RWPE1 (cell line): ENCODE data around the gene TRABD2A.
A peak's percentile ranks its signal among the peaks of the same experiment; 100 is the strongest.

Experiments
- CTCF ChIA-PET: fragments of 350-600 bp; sonication (Branson Sonifier 250); formaldehyde crosslinking; extraction: SDS; loops from one replicate; lab custom pipeline; 2021; lab: Yijun Ruan, JAX
- POLR2A ChIA-PET: fragments of 400-600 bp; formaldehyde crosslinking; extraction: SDS; loops from one replicate; lab custom pipeline; 2020; ENCODE audit warnings: antibody characterized with exemption; ENCODE audit not compliant: low non-redundant PET; lab: Yijun Ruan, JAX
- DNase-seq: peaks from one replicate; pipeline ENCODE4 v3.0.0; 2012; ENCODE audit warnings: low spot score
- H3K27ac ChIP-seq: fragments of 450-650 bp; 2 replicates; pipeline ENCODE4 v1.5.1; 2017
- CTCF ChIP-seq: fragments of 450-650 bp; conservative IDR thresholded peaks from 2 replicates; pipeline ENCODE4 v1.5.1; 2017; ENCODE audit warnings: low read depth, mild to moderate bottlenecking

TRABD2A gene

GRCh38 chr2:84911135-84911678, 30.3 kb upstream of the TRABD2A start:
- no peak for TF ChIP-seq CTCF
- ChIA-PET CTCF (interaction anchor here (0.5 kb wide), 1 partner anchor 57 kb away, joined by 3 read pairs; no protein-coding TSS in a partner anchor), POLR2A (no interaction called here)
- no peak overlapping the region for H3K27ac ChIP-seq
- no peak for DNase-seq

- no peak for TF ChIP-seq CTCF
- DNase-seq: no peak
- H3K27ac ChIP-seq: no peak overlapping the region
- POLR2A ChIA-PET: no interaction called here
- CTCF ChIA-PET: interaction anchor here (2.5 kb wide), 1 partner anchor 17 kb away, joined by 16 read pairs; no protein-coding TSS in a partner anchor
These were observed 28.2 kb upstream of the TRABD2A start for GRCh38 chr2:84908948-84909713.

GRCh38 chr2:84906900-84907714, 26.2 kb upstream of the TRABD2A start:
- no peak for TF ChIP-seq CTCF
- peak; percentile 90 for DNase-seq
- ChIA-PET POLR2A (interaction anchor here (0.7 to 2.1 kb wide), 6 partner anchors 11 to 108 kb away, joined by 3 to 15 read pairs (median 4); no protein-coding TSS in a partner anchor), CTCF (interaction anchor here (0.6 to 2.5 kb wide), 2 partner anchors 11 to 19 kb away, joined by 4 to 16 read pairs; no protein-coding TSS in a partner anchor)
- H3K27ac ChIP-seq: peak overlapping the region; percentile 99

- TF ChIP-seq CTCF: no peak
- ChIA-PET POLR2A (interaction anchor here (0.7 to 2.1 kb wide), 6 partner anchors 10 to 109 kb away, joined by 3 to 15 read pairs (median 4); no protein-coding TSS in a partner anchor), CTCF (interaction anchor here (0.5 to 2.5 kb wide), 4 partner anchors 12 to 94 kb away, joined by 3 to 16 read pairs (median 6); no protein-coding TSS in a partner anchor)
- peak overlapping the region; percentile 99 for H3K27ac ChIP-seq
- no peak for DNase-seq
These were observed 25.4 kb upstream of the TRABD2A start for GRCh38 chr2:84906108-84906899.

GRCh38 chr2:84905181-84906107, 24.6 kb upstream of the TRABD2A start, which contains the start of gene TMSB10:
TMSB10 (plus strand) TSS chr2:84905656.
- DNase-seq: peak; percentile 90
- POLR2A ChIA-PET: interaction anchor here (0.9 to 2.1 kb wide), 4 partner anchors 9 to 41 kb away, joined by 3 to 15 read pairs (median 8); no protein-coding TSS in a partner anchor

More at GRCh38 chr2:84905181-84906107, 24.6 kb upstream of the TRABD2A start, which contains the start of gene TMSB10:
- peak within 1 kb of the TSS; percentile 99 for H3K27ac ChIP-seq
- TF ChIP-seq CTCF: no peak
- CTCF ChIA-PET: interaction anchor here (0.5 to 1.4 kb wide), 3 partner anchors 20 to 95 kb away, joined by 3 to 7 read pairs (median 6); no protein-coding TSS in a partner anchor
